IMR-90 (cell line): Measurements from ENCODE around the gene TMEM50A.
"Not testable (repeated sequence)": the region's sequence is repeated elsewhere in the genome, so short reads cannot be mapped to it uniquely, and the experiment has no call there.

Experiments
- BHLHE40 ChIP-seq: fragments of 150-350 bp; IDR thresholded peaks from 2 replicates; pipeline ENCODE4 v1.6.1; 2016; ENCODE audit warnings: mild to moderate bottlenecking, low read depth, low read length
- CEBPB ChIP-seq: IDR thresholded peaks from 2 replicates; pipeline ENCODE4 v1.6.1; 2012; ENCODE audit warnings: low read depth, low read length, improper control_type of control experiment
- MAFK ChIP-seq: IDR thresholded peaks from 2 replicates; pipeline ENCODE4 v1.6.1; 2012; ENCODE audit warnings: low read depth, low read length, improper control_type of control experiment
- POLR2A ChIP-seq: IDR thresholded peaks from 2 replicates; pipeline ENCODE4 v1.6.1; 2012; ENCODE audit warnings: mild to moderate bottlenecking, low read depth, low read length
- RAD21 ChIP-seq: IDR thresholded peaks from 2 replicates; pipeline ENCODE4 v1.6.1; 2012; ENCODE audit warnings: low read length, improper control_type of control experiment
- TF ChIP-seq, protein P1 (sequence below): conservative IDR thresholded peaks from 2 replicates; pipeline ENCODE4 v1.5.1; 2012; ENCODE audit warnings: mild to moderate bottlenecking, low read depth, low read length, improper control_type of control experiment
- TF ChIP-seq, protein P2 (sequence below): fragments of 150-350 bp; IDR thresholded peaks from 2 replicates; pipeline ENCODE4 v1.6.1; 2017; ENCODE audit warnings: mild to moderate bottlenecking, antibody characterized with exemption, low read length, low read depth

DNA sequence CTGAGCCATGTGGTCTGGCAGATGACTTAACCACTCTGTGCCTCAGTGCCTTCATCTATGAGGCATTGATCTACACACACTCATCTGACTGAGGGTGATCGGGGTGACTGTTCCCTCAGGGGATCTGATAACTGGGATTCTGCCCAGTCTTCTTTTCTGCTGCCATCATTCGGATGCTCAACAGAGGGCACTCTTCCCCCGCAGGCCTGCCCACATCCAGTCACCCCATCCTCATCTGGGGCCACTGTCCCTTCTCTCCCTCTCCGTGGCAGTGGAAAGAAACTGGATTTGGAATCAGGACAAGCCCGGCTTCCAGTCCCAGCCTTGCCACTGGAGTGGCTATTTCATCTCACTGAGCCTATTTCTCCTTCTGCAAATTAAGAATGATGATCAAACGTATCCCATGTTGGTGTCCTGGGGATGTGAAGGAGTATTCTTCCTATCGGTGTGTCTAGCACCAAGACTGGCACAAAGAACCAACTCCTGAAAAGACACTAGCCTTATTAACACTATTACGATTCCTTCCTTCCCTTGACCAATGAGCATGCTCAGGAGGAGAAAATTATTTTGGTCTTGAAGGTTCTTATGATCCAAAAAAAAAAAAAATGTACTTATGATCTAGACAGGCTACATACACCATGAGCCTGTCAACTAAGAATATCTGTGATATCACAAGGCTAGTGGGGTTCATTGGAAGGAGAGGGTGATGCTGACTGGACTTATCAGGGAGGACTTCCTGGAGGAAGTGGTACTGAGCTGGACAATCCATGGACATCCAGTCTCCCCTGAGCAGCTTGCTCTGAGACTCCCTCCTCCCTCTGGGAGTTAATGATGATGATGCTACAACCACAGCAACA lies 65.0 kb downstream of the TMEM50A start:
- TF ChIP-seq CEBPB, POLR2A, MAFK, BHLHE40: not testable (repeated sequence)
- TF ChIP-seq, protein P1, sequence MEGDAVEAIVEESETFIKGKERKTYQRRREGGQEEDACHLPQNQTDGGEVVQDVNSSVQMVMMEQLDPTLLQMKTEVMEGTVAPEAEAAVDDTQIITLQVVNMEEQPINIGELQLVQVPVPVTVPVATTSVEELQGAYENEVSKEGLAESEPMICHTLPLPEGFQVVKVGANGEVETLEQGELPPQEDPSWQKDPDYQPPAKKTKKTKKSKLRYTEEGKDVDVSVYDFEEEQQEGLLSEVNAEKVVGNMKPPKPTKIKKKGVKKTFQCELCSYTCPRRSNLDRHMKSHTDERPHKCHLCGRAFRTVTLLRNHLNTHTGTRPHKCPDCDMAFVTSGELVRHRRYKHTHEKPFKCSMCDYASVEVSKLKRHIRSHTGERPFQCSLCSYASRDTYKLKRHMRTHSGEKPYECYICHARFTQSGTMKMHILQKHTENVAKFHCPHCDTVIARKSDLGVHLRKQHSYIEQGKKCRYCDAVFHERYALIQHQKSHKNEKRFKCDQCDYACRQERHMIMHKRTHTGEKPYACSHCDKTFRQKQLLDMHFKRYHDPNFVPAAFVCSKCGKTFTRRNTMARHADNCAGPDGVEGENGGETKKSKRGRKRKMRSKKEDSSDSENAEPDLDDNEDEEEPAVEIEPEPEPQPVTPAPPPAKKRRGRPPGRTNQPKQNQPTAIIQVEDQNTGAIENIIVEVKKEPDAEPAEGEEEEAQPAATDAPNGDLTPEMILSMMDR: peak; percentile 24; the same call in 1 of the 2 replicates
- peak; percentile 42 for TF ChIP-seq RAD21
- TF ChIP-seq, protein P2, sequence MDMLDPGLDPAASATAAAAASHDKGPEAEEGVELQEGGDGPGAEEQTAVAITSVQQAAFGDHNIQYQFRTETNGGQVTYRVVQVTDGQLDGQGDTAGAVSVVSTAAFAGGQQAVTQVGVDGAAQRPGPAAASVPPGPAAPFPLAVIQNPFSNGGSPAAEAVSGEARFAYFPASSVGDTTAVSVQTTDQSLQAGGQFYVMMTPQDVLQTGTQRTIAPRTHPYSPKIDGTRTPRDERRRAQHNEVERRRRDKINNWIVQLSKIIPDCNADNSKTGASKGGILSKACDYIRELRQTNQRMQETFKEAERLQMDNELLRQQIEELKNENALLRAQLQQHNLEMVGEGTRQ: not testable (repeated sequence)
